IMR-90 (cell line): ENCODE measurements around the gene CMPK2. TPM values are rescaled to one million over a fixed set of nuclear protein-coding genes. Genes with fewer than 3 reads are reported as not detected.

Experiments
- ATAC-seq: fragments of 200-7000 bp; cut with Tn5 transposase; 2 replicates; pipeline ENCODE4 v1.9.1; 2020; ENCODE audit warnings: low read depth, mild to moderate bottlenecking, moderate library complexity
- BruUV-seq: library from RNA; stranded (reverse); fragments of 400-500 nt; replicated peaks from 2 replicates; lab custom pipeline; 2021; lab: Mats Ljungman, UMichigan
- CTCF ChIA-PET: fragments of 300-600 bp; formaldehyde crosslinking; extraction: SDS; loops from one replicate; lab custom pipeline; 2021; ENCODE audit warnings: antibody characterized with exemption; lab: Yijun Ruan, JAX
- POLR2A ChIA-PET: fragments of 300-600 bp; sonication (Branson Sonifier 250); formaldehyde crosslinking; loops from one replicate; lab custom pipeline; 2022; ENCODE audit warnings: antibody characterized with exemption; ENCODE audit not compliant: unreplicated experiment; lab: Charles Lee
- DNase-seq: peaks from one replicate; pipeline ENCODE4 v3.0.0; 2013
- H2AFZ ChIP-seq: replicated peaks from 2 replicates; pipeline ENCODE3; 2013; ENCODE audit warnings: low read length, mild to moderate bottlenecking; ENCODE audit not compliant: poor library complexity
- H2AK5ac ChIP-seq: 2 replicates; pipeline ENCODE4 v1.6.1; 2013; ENCODE audit warnings: low read depth, low read length, inconsistent platforms
- H2AK9ac ChIP-seq: replicated peaks from 2 replicates; pipeline ENCODE3; 2013; ENCODE audit warnings: mild to moderate bottlenecking, low read depth, low read length, moderate library complexity; ENCODE audit not compliant: poor library complexity
- H2BK120ac ChIP-seq: 2 replicates; pipeline ENCODE4 v1.6.1; 2013; ENCODE audit warnings: low read depth, low read length, inconsistent platforms
- H2BK15ac ChIP-seq: 3 replicates; pipeline ENCODE4 v1.6.1; 2013; ENCODE audit warnings: low read depth, low read length, inconsistent platforms
- H2BK20ac ChIP-seq: 2 replicates; pipeline ENCODE4 v1.6.1; 2013; ENCODE audit warnings: low read depth, mild to moderate bottlenecking, inconsistent platforms, low read length, moderate library complexity
- H2BK5ac ChIP-seq: 2 replicates; pipeline ENCODE4 v1.6.1; 2013; ENCODE audit warnings: mild to moderate bottlenecking, low read depth, low read length, inconsistent platforms; ENCODE audit not compliant: poor library complexity, severe bottlenecking
- H3K14ac ChIP-seq: replicated peaks from 2 replicates; pipeline ENCODE4 v1.6.1; 2013; ENCODE audit warnings: low read depth, low read length, inconsistent platforms
- H3K18ac ChIP-seq: 2 replicates; pipeline ENCODE4 v1.6.1; 2013; ENCODE audit warnings: low read depth, low read length, control low read depth
- H3K23ac ChIP-seq: 2 replicates; pipeline ENCODE4 v1.6.1; 2013; ENCODE audit warnings: low read depth, low read length, inconsistent platforms
- H3K27ac ChIP-seq: 2 replicates; pipeline ENCODE4 v1.5.1; 2013; ENCODE audit warnings: mild to moderate bottlenecking, control low read depth, low read length; ENCODE audit not compliant: insufficient read depth
- H3K27me3 ChIP-seq: 2 replicates; pipeline ENCODE4 v1.6.1; 2013; ENCODE audit warnings: low read length; ENCODE audit not compliant: control insufficient read depth, insufficient read depth
- H3K36me3 ChIP-seq: 2 replicates; pipeline ENCODE4 v1.6.1; 2013; ENCODE audit warnings: low read length, mixed read lengths; ENCODE audit not compliant: control insufficient read depth, insufficient read depth
- H3K4ac ChIP-seq: 2 replicates; pipeline ENCODE4 v1.6.1; 2013; ENCODE audit warnings: low read depth, low read length, inconsistent platforms
- H3K4me1 ChIP-seq: 2 replicates; pipeline ENCODE4 v1.6.1; 2013; ENCODE audit warnings: low read length, mixed read lengths; ENCODE audit not compliant: control insufficient read depth, insufficient read depth
- H3K4me2 ChIP-seq: 2 replicates; pipeline ENCODE4 v1.6.1; 2013; ENCODE audit warnings: low read depth, mild to moderate bottlenecking, control low read depth, low read length, moderate library complexity
- H3K4me3 ChIP-seq: 2 replicates; pipeline ENCODE4 v1.5.1; 2013; ENCODE audit warnings: low read depth, mild to moderate bottlenecking, control low read depth, low read length, moderate library complexity; ENCODE audit not compliant: insufficient read depth
- H3K56ac ChIP-seq: 2 replicates; pipeline ENCODE4 v1.6.1; 2013; ENCODE audit warnings: low read length, inconsistent platforms; ENCODE audit not compliant: insufficient read depth; ENCODE audit errors: extremely low read depth
- H3K79me1 ChIP-seq, 2 experiments: 2 replicates each; pipeline ENCODE4 v1.6.1; 2013; ENCODE audit warnings: low read length in 2 of 2, inconsistent platforms in 1 of 2, low read depth in 1 of 2
- H3K9ac ChIP-seq: 2 replicates; pipeline ENCODE4 v1.6.1; 2013; ENCODE audit warnings: low read depth, low read length, control low read depth
- H3K9me1 ChIP-seq: 2 replicates; pipeline ENCODE4 v1.6.1; 2013; ENCODE audit warnings: low read length, inconsistent platforms; ENCODE audit not compliant: insufficient read depth
- H3K9me3 ChIP-seq: 2 replicates; pipeline ENCODE4 v1.6.1; 2013; ENCODE audit warnings: low read length; ENCODE audit not compliant: control insufficient read depth, insufficient read depth
- H4K20me1 ChIP-seq: 2 replicates; pipeline ENCODE4 v1.6.1; 2013; ENCODE audit warnings: low read length, inconsistent platforms; ENCODE audit not compliant: insufficient read depth
- H4K5ac ChIP-seq: 2 replicates; pipeline ENCODE4 v1.6.1; 2013; ENCODE audit warnings: mild to moderate bottlenecking, low read depth, low read length, control low read depth
- H4K8ac ChIP-seq, 2 experiments: 2 replicates each; pipeline ENCODE4 v1.6.1; 2013; ENCODE audit warnings: low read depth in 2 of 2, low read length in 2 of 2, control low read depth in 1 of 2, inconsistent platforms in 1 of 2
- H4K91ac ChIP-seq: 2 replicates; pipeline ENCODE4 v1.6.1; 2013; ENCODE audit warnings: low read depth, low read length, inconsistent platforms; ENCODE audit not compliant: insufficient read depth
- BHLHE40 ChIP-seq: fragments of 150-350 bp; IDR thresholded peaks from 2 replicates; pipeline ENCODE4 v1.6.1; 2016; ENCODE audit warnings: mild to moderate bottlenecking, low read depth, low read length
- CEBPB ChIP-seq: IDR thresholded peaks from 2 replicates; pipeline ENCODE4 v1.6.1; 2012; ENCODE audit warnings: low read depth, low read length, improper control_type of control experiment
- CHD1 ChIP-seq: IDR thresholded peaks from 2 replicates; pipeline ENCODE4 v1.6.1; 2012; ENCODE audit warnings: low read depth, low read length, improper control_type of control experiment
- FOS ChIP-seq: fragments of 150-350 bp; IDR thresholded peaks from 2 replicates; pipeline ENCODE4 v1.6.1; 2016; ENCODE audit warnings: low read depth, low read length
- MAFK ChIP-seq: IDR thresholded peaks from 2 replicates; pipeline ENCODE4 v1.6.1; 2012; ENCODE audit warnings: low read depth, low read length, improper control_type of control experiment
- MAZ ChIP-seq: IDR thresholded peaks from 2 replicates; pipeline ENCODE4 v1.6.1; 2012; ENCODE audit warnings: low read depth, mild to moderate bottlenecking, low read length, improper control_type of control experiment, moderate library complexity, borderline replicate concordance
- MXI1 ChIP-seq: IDR thresholded peaks from 2 replicates; pipeline ENCODE4 v1.6.1; 2012; ENCODE audit warnings: low read depth, mild to moderate bottlenecking, low read length, moderate library complexity, borderline replicate concordance
- NFE2L2 ChIP-seq: fragments of 150-350 bp; IDR thresholded peaks from 2 replicates; pipeline ENCODE4 v1.6.1; 2016; ENCODE audit warnings: low read depth, mild to moderate bottlenecking, low read length
- POLR2A ChIP-seq: IDR thresholded peaks from 2 replicates; pipeline ENCODE4 v1.6.1; 2012; ENCODE audit warnings: mild to moderate bottlenecking, low read depth, low read length
- RAD21 ChIP-seq: IDR thresholded peaks from 2 replicates; pipeline ENCODE4 v1.6.1; 2012; ENCODE audit warnings: low read length, improper control_type of control experiment
- RCOR1 ChIP-seq: IDR thresholded peaks from 2 replicates; pipeline ENCODE4 v1.6.1; 2012; ENCODE audit warnings: mild to moderate bottlenecking, low read length, improper control_type of control experiment; ENCODE audit not compliant: insufficient replicate concordance
- RFX5 ChIP-seq: IDR thresholded peaks from 2 replicates; pipeline ENCODE4 v1.8.0; 2012; ENCODE audit warnings: low read depth, mild to moderate bottlenecking, low read length, moderate library complexity
- SMC3 ChIP-seq: fragments of 150-350 bp; IDR thresholded peaks from 2 replicates; pipeline ENCODE4 v1.6.1; 2016; ENCODE audit warnings: low read depth, mild to moderate bottlenecking, antibody characterized with exemption, low read length, moderate library complexity
- WGBS, 2 experiments: methylation state at CpG; one replicate each; pipeline versions ENCODE4 v1.1.5 to v1.1.7; 2013; ENCODE audit warnings: missing lambda C conversion rate in 2 of 2; ENCODE audit not compliant: insufficient read length in 1 of 2; ENCODE audit errors: extremely low coverage in 2 of 2; 5-methylcytosine and 5-hydroxymethylcytosine counted together
- dilution Hi-C: fragments of 300-500 bp; cut with HindIII; formaldehyde crosslinking; loops from one replicate; pipeline ENCODE4 v1.14.3; 2018; ENCODE audit warnings: low sequenced_read_pairs; ENCODE audit not compliant: unreplicated experiment
- in situ Hi-C: fragments of 300-500 bp; cut with MboI; formaldehyde crosslinking; loops from 3 replicates; pipeline ENCODE4 v1.14.3; 2019; ENCODE audit warnings: low sequenced_read_pairs, inconsistent platforms, mixed read lengths
- intact Hi-C: fragments of 100-400 bp; cut with micrococcal nuclease; formaldehyde crosslinking; loops from 2 replicates; pipeline ENCODE4 v1.10.0; 2022
- polyA plus RNA-seq, 3 experiments: library from polyadenylated mRNA; depleted of rRNA; stranded (reverse); fragments of >200 nt; gene quantifications; 2 replicates each; pipeline ENCODE4 v1.2.3, GENCODE V29; 2012; ENCODE audit warnings: low replicate concordance in 1 of 3
- total RNA-seq: library from RNA; depleted of rRNA; stranded (reverse); fragments of >200 nt; gene quantifications from 2 replicates; pipeline ENCODE4 v1.2.3, GENCODE V29; 2012
- TF ChIP-seq, protein P1 (sequence below): fragments of 150-350 bp; IDR thresholded peaks from 2 replicates; pipeline ENCODE4 v1.6.1; 2016; ENCODE audit warnings: low read depth, mild to moderate bottlenecking, low read length, moderate library complexity, borderline replicate concordance
- TF ChIP-seq, protein P2 (sequence below): conservative IDR thresholded peaks from 2 replicates; pipeline ENCODE4 v1.5.1; 2012; ENCODE audit warnings: mild to moderate bottlenecking, low read depth, low read length, improper control_type of control experiment
- TF ChIP-seq, protein P3 (sequence below): fragments of 150-350 bp; IDR thresholded peaks from 2 replicates; pipeline ENCODE4 v1.6.1; 2017; ENCODE audit warnings: mild to moderate bottlenecking, antibody characterized with exemption, low read length, low read depth

The CMPK2 gene
- total and polyA plus RNA-seq, 2 of the 4 experiments (the other 2 are of a cell fraction), result 0.03 to 0.18 TPM

DNA sequence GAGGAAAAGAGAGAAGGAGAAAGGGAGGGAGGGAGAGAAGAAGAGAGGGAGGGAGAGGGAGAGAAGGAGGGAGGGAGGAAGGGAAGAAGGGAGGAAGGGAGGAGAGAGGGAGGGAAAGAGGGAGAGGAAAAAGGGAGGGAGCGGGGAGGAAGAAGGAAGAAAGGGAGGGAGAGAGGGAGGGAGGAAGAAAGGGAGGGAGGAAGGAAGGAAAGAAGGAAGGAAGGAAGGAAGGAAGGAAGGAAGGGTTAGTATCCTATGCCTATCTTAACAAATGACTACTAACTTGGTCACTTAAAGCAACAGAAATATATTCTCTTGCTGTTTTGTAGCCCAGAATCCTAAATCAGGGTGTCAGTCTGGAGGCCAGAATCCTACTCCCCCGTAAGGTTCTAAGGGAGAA, 52.1 kb downstream of the CMPK2 start:
- CTCF ChIA-PET, result no interaction called here

More for the DNA sequence above, 52.1 kb downstream of the CMPK2 start:
- Histone ChIP-seq H2BK20ac (no peak overlapping the region), H3K4ac (no peak overlapping the region), H3K4me2 (no peak overlapping the region), H3K36me3 (no peaks in the 10 kb centered on the region), H4K20me1 (no peaks in the 10 kb centered on the region), H3K4me3 (no peak overlapping the region), H3K18ac (no peak overlapping the region), H3K9ac (no peak overlapping the region), H4K5ac (no peak overlapping the region), H3K9me3 (no peaks in the 10 kb centered on the region), H3K23ac (no peak overlapping the region), H3K27ac (no peak overlapping the region), H3K9me1 (no peaks in the 10 kb centered on the region), H3K27me3 (no peaks in the 10 kb centered on the region; the same call in 1 of the 2 replicates), H2AK5ac (no peak overlapping the region), H2BK15ac (no peak overlapping the region), H4K8ac (no peak overlapping the region), H2BK5ac (no peak overlapping the region), H3K14ac (no peak overlapping the region), H2AK9ac (no peak overlapping the region), H3K4me1 (no peaks in the 10 kb centered on the region), H2BK120ac (no peak overlapping the region), H3K79me1 (no peaks in the 10 kb centered on the region), H4K91ac (no peak overlapping the region; the same call in 1 of the 2 replicates), H2AFZ (no peak overlapping the region), H3K56ac (no peak overlapping the region)
- WGBS, 2 experiments, result no CpG with 5 or more reads among the region's 2 CpGs
- in situ Hi-C loops (no loop called here), intact Hi-C loops (no loop called here), dilution Hi-C loops (no loop called here)
- DNase-seq (no peak), ATAC-seq (no peak)
- POLR2A ChIA-PET, result no interaction called here
- TF ChIP-seq RFX5, result no peak
- TF ChIP-seq RAD21, result no peak
- TF ChIP-seq RCOR1, result no peak
- TF ChIP-seq MAZ, result no peak
- TF ChIP-seq CEBPB, result no peak
- TF ChIP-seq, protein P1, sequence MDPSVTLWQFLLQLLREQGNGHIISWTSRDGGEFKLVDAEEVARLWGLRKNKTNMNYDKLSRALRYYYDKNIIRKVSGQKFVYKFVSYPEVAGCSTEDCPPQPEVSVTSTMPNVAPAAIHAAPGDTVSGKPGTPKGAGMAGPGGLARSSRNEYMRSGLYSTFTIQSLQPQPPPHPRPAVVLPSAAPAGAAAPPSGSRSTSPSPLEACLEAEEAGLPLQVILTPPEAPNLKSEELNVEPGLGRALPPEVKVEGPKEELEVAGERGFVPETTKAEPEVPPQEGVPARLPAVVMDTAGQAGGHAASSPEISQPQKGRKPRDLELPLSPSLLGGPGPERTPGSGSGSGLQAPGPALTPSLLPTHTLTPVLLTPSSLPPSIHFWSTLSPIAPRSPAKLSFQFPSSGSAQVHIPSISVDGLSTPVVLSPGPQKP, result no peak
- TF ChIP-seq, protein P2, sequence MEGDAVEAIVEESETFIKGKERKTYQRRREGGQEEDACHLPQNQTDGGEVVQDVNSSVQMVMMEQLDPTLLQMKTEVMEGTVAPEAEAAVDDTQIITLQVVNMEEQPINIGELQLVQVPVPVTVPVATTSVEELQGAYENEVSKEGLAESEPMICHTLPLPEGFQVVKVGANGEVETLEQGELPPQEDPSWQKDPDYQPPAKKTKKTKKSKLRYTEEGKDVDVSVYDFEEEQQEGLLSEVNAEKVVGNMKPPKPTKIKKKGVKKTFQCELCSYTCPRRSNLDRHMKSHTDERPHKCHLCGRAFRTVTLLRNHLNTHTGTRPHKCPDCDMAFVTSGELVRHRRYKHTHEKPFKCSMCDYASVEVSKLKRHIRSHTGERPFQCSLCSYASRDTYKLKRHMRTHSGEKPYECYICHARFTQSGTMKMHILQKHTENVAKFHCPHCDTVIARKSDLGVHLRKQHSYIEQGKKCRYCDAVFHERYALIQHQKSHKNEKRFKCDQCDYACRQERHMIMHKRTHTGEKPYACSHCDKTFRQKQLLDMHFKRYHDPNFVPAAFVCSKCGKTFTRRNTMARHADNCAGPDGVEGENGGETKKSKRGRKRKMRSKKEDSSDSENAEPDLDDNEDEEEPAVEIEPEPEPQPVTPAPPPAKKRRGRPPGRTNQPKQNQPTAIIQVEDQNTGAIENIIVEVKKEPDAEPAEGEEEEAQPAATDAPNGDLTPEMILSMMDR, result no peak
- no peak for TF ChIP-seq POLR2A
- no peak for TF ChIP-seq BHLHE40
- TF ChIP-seq CHD1, result no peak
- TF ChIP-seq NFE2L2, result no peak
- no peak for TF ChIP-seq MXI1
- TF ChIP-seq, protein P3, sequence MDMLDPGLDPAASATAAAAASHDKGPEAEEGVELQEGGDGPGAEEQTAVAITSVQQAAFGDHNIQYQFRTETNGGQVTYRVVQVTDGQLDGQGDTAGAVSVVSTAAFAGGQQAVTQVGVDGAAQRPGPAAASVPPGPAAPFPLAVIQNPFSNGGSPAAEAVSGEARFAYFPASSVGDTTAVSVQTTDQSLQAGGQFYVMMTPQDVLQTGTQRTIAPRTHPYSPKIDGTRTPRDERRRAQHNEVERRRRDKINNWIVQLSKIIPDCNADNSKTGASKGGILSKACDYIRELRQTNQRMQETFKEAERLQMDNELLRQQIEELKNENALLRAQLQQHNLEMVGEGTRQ, result no peak
- no peak for TF ChIP-seq SMC3
- TF ChIP-seq MAFK, result no peak
- TF ChIP-seq FOS, result no peak
- BruUV-seq, result no TSS peak
